H1 (cell line): ENCODE measurements around the gene CAPN14. TPM values are rescaled to one million over a fixed set of nuclear protein-coding genes. Genes with fewer than 3 reads are reported as not detected.

Experiments used
- CTCF ChIA-PET: fragments of 300-600 bp; sonication (Branson Sonifier 250); formaldehyde crosslinking; loops from one replicate; lab custom pipeline; 2021; ENCODE audit not compliant: partially characterized antibody; lab: Charles Lee
- POLR2A ChIA-PET: fragments of 300-600 bp; sonication (Branson Sonifier 250); formaldehyde crosslinking; loops from one replicate; lab custom pipeline; 2021; ENCODE audit warnings: inconsistent platforms; ENCODE audit not compliant: partially characterized antibody; lab: Charles Lee
- DNase-seq, 2 experiments: peaks; one replicate each; pipeline versions ENCODE4 v3.0.0 to v3.0.0-alpha.2; 2010 to 2022; ENCODE audit warnings: low spot score in 2 of 2, low read depth in 1 of 2, mixed read lengths in 1 of 2
- FAIRE-seq: peaks from 2 replicates; lab custom pipeline; 2011; peaks lifted over from hg19 to GRCh38; lab: Jason Lieb, UNC
- H2AFZ ChIP-seq: 2 replicates; pipeline ENCODE4 v1.8.1; 2012; ENCODE audit warnings: low read length, inconsistent platforms
- H2AK5ac ChIP-seq: 2 replicates; pipeline ENCODE4 v1.6.1; 2013; ENCODE audit warnings: low read depth, low read length
- H2BK120ac ChIP-seq: replicated peaks from 2 replicates; pipeline ENCODE3; 2013; ENCODE audit warnings: low read depth, low read length, inconsistent platforms
- H2BK12ac ChIP-seq: 2 replicates; pipeline ENCODE4 v1.6.1; 2013; ENCODE audit warnings: low read depth, low read length
- H2BK15ac ChIP-seq: 2 replicates; pipeline ENCODE4 v1.6.1; 2013; ENCODE audit warnings: low read length
- H2BK20ac ChIP-seq: 2 replicates; pipeline ENCODE4 v1.6.1; 2013; ENCODE audit warnings: low read length
- H2BK5ac ChIP-seq: 2 replicates; pipeline ENCODE4 v1.6.1; 2013; ENCODE audit warnings: low read depth, low read length
- H3K14ac ChIP-seq: 2 replicates; pipeline ENCODE4 v1.6.1; 2013; ENCODE audit warnings: inconsistent platforms; ENCODE audit not compliant: insufficient read length
- H3K18ac ChIP-seq: 2 replicates; pipeline ENCODE4 v1.6.1; 2013; ENCODE audit warnings: low read length; ENCODE audit errors: extremely low read depth
- H3K23ac ChIP-seq: 2 replicates; pipeline ENCODE4 v1.6.1; 2013; ENCODE audit warnings: inconsistent platforms; ENCODE audit not compliant: insufficient read length
- H3K23me2 ChIP-seq: 2 replicates; pipeline ENCODE4 v1.6.1; 2013; ENCODE audit warnings: low read depth, low read length
- H3K27ac ChIP-seq: 2 replicates; pipeline ENCODE4 v1.6.1; 2011; ENCODE audit warnings: low read depth, low read length, inconsistent platforms
- H3K27me3 ChIP-seq, 4 experiments: replicated peaks in 1 of 4; 1 replicate in 1 of 4; 2 replicates in 3 of 4; pipeline versions ENCODE4 v1.6.1 to v1.8.1; 2011 to 2013; ENCODE audit warnings: low read length in 3 of 4, mild to moderate bottlenecking in 3 of 4, inconsistent platforms in 2 of 4, mixed read lengths in 2 of 4, moderate library complexity in 1 of 4; ENCODE audit not compliant: control insufficient read depth in 3 of 4, insufficient read depth in 3 of 4; ENCODE audit errors: extremely low read depth in 1 of 4
- H3K36me3 ChIP-seq, 4 experiments: 2 replicates each; pipeline versions ENCODE4 v1.6.1 to v1.8.1; 2011 to 2013; ENCODE audit warnings: mild to moderate bottlenecking in 4 of 4, low read length in 3 of 4, moderate library complexity in 2 of 4, control low read depth in 1 of 4, inconsistent platforms in 1 of 4; ENCODE audit not compliant: insufficient read depth in 4 of 4, control insufficient read depth in 2 of 4
- H3K4ac ChIP-seq: replicated peaks from 2 replicates; pipeline ENCODE3; 2013; ENCODE audit warnings: low read length, low read depth, mixed read lengths, inconsistent platforms; ENCODE audit not compliant: insufficient read length
- H3K4me1 ChIP-seq, 4 experiments: replicated peaks in 1 of 4; 1 replicate in 1 of 4; 2 replicates in 3 of 4; pipeline versions ENCODE4 v1.6.1 to v1.8.1; 2011 to 2013; ENCODE audit warnings: low read length in 3 of 4, inconsistent platforms in 2 of 4, mixed read lengths in 1 of 4; ENCODE audit not compliant: insufficient read depth in 4 of 4, control insufficient read depth in 3 of 4
- H3K4me2 ChIP-seq, 2 experiments: 2 replicates each; pipeline versions ENCODE4 v1.6.1 to v1.8.1; 2011 to 2013; ENCODE audit warnings: low read depth in 2 of 2, low read length in 2 of 2, control low read depth in 1 of 2, inconsistent platforms in 1 of 2, mild to moderate bottlenecking in 1 of 2; ENCODE audit not compliant: insufficient read depth in 1 of 2
- H3K4me3 ChIP-seq, 4 experiments: fragments of 200-600, 300-600 bp in 1 of 4; sonication (generic), shearing (Covaris generic), sonication (Bioruptor Twin) in 1 of 4; 2 replicates each; pipeline versions ENCODE4 v1.5.1 to v1.8.1; 2011 to 2016; ENCODE audit warnings: low read length in 4 of 4, low read depth in 3 of 4, control low read depth in 2 of 4, inconsistent platforms in 2 of 4, mild to moderate bottlenecking in 2 of 4, mixed read lengths in 1 of 4, moderate library complexity in 1 of 4; ENCODE audit not compliant: insufficient read depth in 2 of 4; ENCODE audit errors: extremely low read depth in 1 of 4
- H3K56ac ChIP-seq: replicated peaks from 2 replicates; pipeline ENCODE3; 2013; ENCODE audit warnings: low read depth, mild to moderate bottlenecking, mixed read lengths, low read length, inconsistent platforms; ENCODE audit not compliant: insufficient read length
- H3K79me1 ChIP-seq: 2 replicates; pipeline ENCODE4 v1.6.1; 2013; ENCODE audit warnings: low read depth, low read length, control low read depth
- H3K79me2 ChIP-seq, 2 experiments: 2 replicates each; pipeline versions ENCODE4 v1.6.1 to v1.8.1; 2012 to 2013; ENCODE audit warnings: low read length in 2 of 2, mild to moderate bottlenecking in 2 of 2, inconsistent platforms in 1 of 2; ENCODE audit not compliant: insufficient read depth in 2 of 2, control insufficient read depth in 1 of 2
- H3K9ac ChIP-seq, 4 experiments: replicated peaks in 1 of 4; 1 replicate in 1 of 4; 2 replicates in 3 of 4; pipeline versions ENCODE4 v1.6.1 to v1.8.1; 2011 to 2013; ENCODE audit warnings: low read depth in 3 of 4, low read length in 3 of 4, control low read depth in 2 of 4, mild to moderate bottlenecking in 2 of 4, moderate library complexity in 2 of 4, inconsistent platforms in 1 of 4; ENCODE audit errors: extremely low read depth in 1 of 4
- H3K9me3 ChIP-seq, 2 experiments: 2 replicates each; pipeline versions ENCODE4 v1.6.1 to v1.8.1; 2012 to 2013; ENCODE audit warnings: mild to moderate bottlenecking in 2 of 2, moderate library complexity in 2 of 2, control low read depth in 1 of 2, inconsistent platforms in 1 of 2, low read depth in 1 of 2, low read length in 1 of 2, mixed read lengths in 1 of 2; ENCODE audit not compliant: insufficient read depth in 2 of 2
- H4K20me1 ChIP-seq, 2 experiments: replicated peaks in 1 of 2; 2 replicates each; pipeline versions ENCODE3 to v1.8.1; 2011 to 2013; ENCODE audit warnings: inconsistent platforms in 2 of 2, low read length in 2 of 2, mild to moderate bottlenecking in 1 of 2; ENCODE audit not compliant: insufficient read depth in 2 of 2, control insufficient read depth in 1 of 2
- H4K5ac ChIP-seq: 2 replicates; pipeline ENCODE4 v1.6.1; 2013; ENCODE audit warnings: low read length, low read depth, mixed read lengths, inconsistent platforms; ENCODE audit not compliant: insufficient read length
- H4K8ac ChIP-seq: 2 replicates; pipeline ENCODE4 v1.8.0; 2013; ENCODE audit warnings: mild to moderate bottlenecking, moderate library complexity, low read length, inconsistent platforms; ENCODE audit not compliant: insufficient read depth; ENCODE audit errors: extremely low read depth
- H4K91ac ChIP-seq: replicated peaks from 2 replicates; pipeline ENCODE3; 2013; ENCODE audit warnings: low read length, mixed read lengths, inconsistent platforms; ENCODE audit not compliant: insufficient read length
- CTBP2 ChIP-seq: IDR thresholded peaks from 2 replicates; pipeline ENCODE4 v1.7.0; 2011; ENCODE audit warnings: borderline replicate concordance, mild to moderate bottlenecking, moderate library complexity, mixed read lengths, low read length; ENCODE audit not compliant: insufficient read depth, insufficient read length
- EGR1 ChIP-seq: IDR thresholded peaks from 2 replicates; pipeline ENCODE4 v1.6.1; 2011; ENCODE audit warnings: low read depth, low read length, borderline replicate concordance
- JUN ChIP-seq: IDR thresholded peaks from 2 replicates; pipeline ENCODE4 v1.6.1; 2011; ENCODE audit warnings: low read depth, mild to moderate bottlenecking, improper control_type of control experiment, low read length
- KDM1A ChIP-seq: fragments of 200-600, 300-600 bp; sonication (generic); IDR thresholded peaks from 2 replicates; pipeline ENCODE4 v1.7.1; 2016; ENCODE audit warnings: mild to moderate bottlenecking, low read length, borderline replicate concordance
- NANOG ChIP-seq: IDR thresholded peaks from 2 replicates; pipeline ENCODE4 v1.6.1; 2011; ENCODE audit warnings: low read length, low read depth, mild to moderate bottlenecking, inconsistent platforms; ENCODE audit not compliant: insufficient read depth, poor library complexity, severe bottlenecking
- NRF1 ChIP-seq: IDR thresholded peaks from 2 replicates; pipeline ENCODE4 v1.6.1; 2011; ENCODE audit warnings: mild to moderate bottlenecking, low read depth, low read length, improper control_type of control experiment
- SRF ChIP-seq: IDR thresholded peaks from 2 replicates; pipeline ENCODE4 v1.6.1; 2011; ENCODE audit warnings: mild to moderate bottlenecking, low read depth, low read length, moderate library complexity
- SUZ12 ChIP-seq: fragments of 200-600 bp; sonication (generic); IDR thresholded peaks from 2 replicates; pipeline ENCODE4 v1.6.1; 2012; ENCODE audit warnings: mild to moderate bottlenecking, inconsistent platforms, low read length, moderate library complexity, mixed read lengths
- TAF7 ChIP-seq: optimal IDR thresholded peaks from 2 replicates; pipeline ENCODE3; 2011; ENCODE audit warnings: low read depth, mild to moderate bottlenecking, inconsistent platforms, low read length, moderate library complexity, borderline replicate concordance
- TCF12 ChIP-seq: IDR thresholded peaks from 2 replicates; pipeline ENCODE4 v1.6.1; 2011; ENCODE audit warnings: low read depth, mild to moderate bottlenecking, low read length
- ZNF274 ChIP-seq: IDR thresholded peaks from 2 replicates; pipeline ENCODE4 v1.7.0; 2012; ENCODE audit warnings: low read length, borderline replicate concordance; ENCODE audit errors: extremely low read depth
- WGBS, 2 experiments: shearing (Covaris generic) in 1 of 2; methylation state at CpG; one replicate each; pipeline versions ENCODE4 v1.1.6 to v1.1.7; 2013 to 2015; ENCODE audit warnings: low lambda C conversion rate in 2 of 2, mixed read lengths in 2 of 2, inconsistent platforms in 1 of 2, low coverage in 1 of 2, missing lambda C conversion rate in 1 of 2; ENCODE audit not compliant: insufficient replicate concordance in 2 of 2, insufficient coverage in 1 of 2, insufficient read length in 1 of 2; ENCODE audit errors: extremely low coverage in 1 of 2, missing lambda C conversion rate in 1 of 2; 5-methylcytosine and 5-hydroxymethylcytosine counted together
- polyA plus RNA-seq, 7 experiments: library from polyadenylated mRNA; depleted of rRNA in 3 of 7; stranded (reverse) in 5 of 7; unstranded in 2 of 7; fragments of >200 nt in 5 of 7; fragments of 200-250 nt in 2 of 7; gene quantifications; 1 replicate in 5 of 7; 2 replicates in 1 of 7; 4 replicates in 1 of 7; pipeline versions ENCODE4 v1.2.1 to v1.2.3, GENCODE V29; 2011 to 2013; ENCODE audit warnings: missing spikeins in 2 of 7, mixed read lengths in 2 of 7
- total RNA-seq: library from RNA; stranded (reverse); fragmentation: NEBNext Ultra II Directional; extraction: Animal tissue kit (Norgen Biotek cat#: 25700); gene quantifications from 2 replicates; pipeline ENCODE4 v1.2.1, GENCODE V29; 2021
- TF ChIP-seq, protein P1 (sequence below): IDR thresholded peaks from 2 replicates; pipeline ENCODE4 v1.6.1; 2012; ENCODE audit warnings: inconsistent platforms
- TF ChIP-seq, protein P2 (sequence below): IDR thresholded peaks from 2 replicates; pipeline ENCODE4 v1.6.1; 2012; ENCODE audit warnings: inconsistent platforms

Gene CAPN14
- total and polyA plus RNA-seq, 2 of the 8 experiments (the other 6 are each of a cell fraction or from before 2014, with no cell fraction given): 0.07 TPM; not detected in 1

DNA sequence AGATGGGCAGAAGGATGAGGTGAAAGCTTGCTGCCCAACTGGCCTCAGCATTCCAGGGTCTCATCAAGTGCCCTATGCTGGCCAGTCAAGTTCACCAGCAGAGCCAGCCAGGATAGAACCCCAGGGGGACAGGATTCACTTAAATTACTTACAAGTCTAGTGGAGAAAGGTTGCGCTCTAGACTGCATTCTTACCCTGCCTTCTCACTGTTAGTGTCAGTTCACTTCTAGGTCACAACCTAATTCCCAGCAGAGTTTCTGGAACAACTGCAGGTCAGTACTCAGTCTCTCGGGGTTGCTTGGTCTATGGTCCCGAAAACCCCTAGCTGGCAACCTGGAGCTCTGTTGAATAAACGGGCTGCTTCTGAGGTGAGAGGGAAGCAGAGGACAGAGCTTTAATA, 46.2 kb downstream of the CAPN14 start:
- Histone ChIP-seq H2BK12ac (no peak overlapping the region), H3K36me3 (no peaks in the 10 kb centered on the region), H4K8ac (no peak overlapping the region; the same call in 1 of the 2 replicates), H3K4me3 (no peak overlapping the region), H3K27me3 (no peaks in the 10 kb centered on the region), H3K56ac (no peak overlapping the region), H2AK5ac (no peak overlapping the region), H3K9ac (no peak overlapping the region), H3K79me1 (no peaks in the 10 kb centered on the region), H4K5ac (no peak overlapping the region), H2BK120ac (no peak overlapping the region), H4K20me1 (no peaks in the 10 kb centered on the region), H3K23ac (no peak overlapping the region), H2BK15ac (no peak overlapping the region), H3K18ac (no peak overlapping the region), H2BK5ac (no peak overlapping the region), H3K23me2 (no peaks in the 10 kb centered on the region), H4K91ac (no peak overlapping the region), H3K9me3 (no peaks in the 10 kb centered on the region), H3K14ac (no peak overlapping the region), H3K4me2 (no peak overlapping the region), H2AFZ (no peak overlapping the region), H3K27ac (no peak overlapping the region), H3K4ac (no peak overlapping the region), H2BK20ac (no peak overlapping the region), H3K4me1 (no peaks in the 10 kb centered on the region), H3K79me2 (no peaks in the 10 kb centered on the region)
- FAIRE-seq: no peak
- CTCF ChIA-PET: interaction anchor here (0.6 to 7.1 kb wide), 32 partner anchors 9 to 962 kb away, joined by 3 to 117 read pairs (median 6); partner anchors contain the start of gene EHD3
- peak in 1 of 2 experiments; percentile 28 for DNase-seq
- POLR2A ChIA-PET: interaction anchor here (1.2 kb wide), 1 partner anchor 33 kb away, joined by 4 read pairs; the partner anchor contains the start of gene GALNT14
- 98% methylated on average over 4 of the region's 4 CpGs; no CpG with 5 or more reads in 1 of the 2 experiments for WGBS, 2 experiments
- TF ChIP-seq NANOG (no peak), TCF12 (no peak), ZNF274 (no peak), SRF (no peak), KDM1A (no peak), SUZ12 (no peak), EGR1 (no peak), NRF1 (no peak), CTBP2 (no peak), TAF7 (no peak), JUN (no peak)
- TF ChIP-seq, protein P1, sequence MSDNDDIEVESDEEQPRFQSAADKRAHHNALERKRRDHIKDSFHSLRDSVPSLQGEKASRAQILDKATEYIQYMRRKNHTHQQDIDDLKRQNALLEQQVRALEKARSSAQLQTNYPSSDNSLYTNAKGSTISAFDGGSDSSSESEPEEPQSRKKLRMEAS: no peak
- TF ChIP-seq, protein P2, sequence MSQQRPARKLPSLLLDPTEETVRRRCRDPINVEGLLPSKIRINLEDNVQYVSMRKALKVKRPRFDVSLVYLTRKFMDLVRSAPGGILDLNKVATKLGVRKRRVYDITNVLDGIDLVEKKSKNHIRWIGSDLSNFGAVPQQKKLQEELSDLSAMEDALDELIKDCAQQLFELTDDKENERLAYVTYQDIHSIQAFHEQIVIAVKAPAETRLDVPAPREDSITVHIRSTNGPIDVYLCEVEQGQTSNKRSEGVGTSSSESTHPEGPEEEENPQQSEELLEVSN: no peak
